Endothelial cell (in vitro differentiated cells): ENCODE data around the gene PHEX. TPM values are rescaled to one million over a fixed set of nuclear protein-coding genes. Genes with fewer than 3 reads are reported as not detected.
A peak's percentile ranks its signal among the peaks of the same experiment; 100 is the strongest.

ENCODE experiments used
- DNase-seq: peaks from one replicate; pipeline ENCODE4 v3.0.0; 2021; ENCODE audit warnings: low spot score
- H3K27ac Mint-ChIP-seq: one replicate; pipeline ENCODE4 v1.8.0; 2021; ENCODE audit warnings: mixed read lengths, inconsistent platforms; ENCODE audit not compliant: unreplicated experiment
- H3K27me3 Mint-ChIP-seq: one replicate; pipeline ENCODE4 v1.8.0; 2021; ENCODE audit warnings: mild to moderate bottlenecking, moderate library complexity, mixed read lengths, inconsistent platforms; ENCODE audit not compliant: unreplicated experiment
- H3K36me3 Mint-ChIP-seq: one replicate; pipeline ENCODE4 v1.8.0; 2021; ENCODE audit warnings: mild to moderate bottlenecking, low read depth, mixed read lengths, inconsistent platforms; ENCODE audit not compliant: unreplicated experiment
- H3K4me1 Mint-ChIP-seq: one replicate; pipeline ENCODE4 v1.8.0; 2021; ENCODE audit warnings: mild to moderate bottlenecking, mixed read lengths, inconsistent platforms; ENCODE audit not compliant: unreplicated experiment
- H3K4me3 Mint-ChIP-seq: one replicate; pipeline ENCODE4 v1.8.0; 2021; ENCODE audit warnings: mild to moderate bottlenecking, mixed read lengths, inconsistent platforms; ENCODE audit not compliant: unreplicated experiment
- H3K9me3 Mint-ChIP-seq: one replicate; pipeline ENCODE4 v1.8.0; 2021; ENCODE audit warnings: mixed read lengths, inconsistent platforms; ENCODE audit not compliant: unreplicated experiment
- total RNA-seq: library from RNA; stranded (reverse); fragmentation: NEBNext Ultra II Directional; extraction: Animal tissue kit (Norgen Biotek cat#: 25700); gene quantifications from one replicate; pipeline ENCODE4 v1.2.1, GENCODE V29; 2021; ENCODE audit not compliant: unreplicated experiment
- TF ChIP-seq, protein P1 (sequence below): fragments of 200-600 bp; sonication (generic); IDR thresholded peaks from one replicate; pipeline ENCODE4 v1.5.0; 2021; ENCODE audit warnings: antibody characterized with exemption; ENCODE audit not compliant: unreplicated experiment

The PHEX gene
- total RNA-seq, 1 donor from 2014 or later = 0.46 TPM

DNA sequence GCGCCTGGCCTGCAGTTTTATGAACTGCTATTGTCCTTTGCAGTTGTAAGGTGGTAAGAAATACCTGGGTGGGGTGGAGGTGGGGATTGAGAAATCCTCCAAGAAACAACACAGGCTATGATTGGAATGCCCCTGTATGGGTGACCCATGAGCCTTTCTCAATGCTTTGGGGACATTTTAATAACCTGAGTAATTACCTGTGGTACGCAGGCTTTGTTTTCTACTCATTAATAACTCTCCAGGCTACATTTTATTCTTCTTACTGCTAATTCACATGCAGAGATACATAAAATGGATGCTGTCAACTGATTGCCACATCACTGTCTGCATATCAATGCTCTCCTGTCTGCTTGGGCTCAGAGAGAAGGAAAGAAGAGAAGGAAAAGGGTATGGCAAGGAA lies 41.8 kb downstream of the PHEX start:
- H3K36me3 Mint-ChIP-seq = no peaks in the 10 kb centered on the region
- no peak overlapping the region for H3K27ac Mint-ChIP-seq
- H3K9me3 Mint-ChIP-seq = no peaks in the 10 kb centered on the region
- TF ChIP-seq, protein P1, sequence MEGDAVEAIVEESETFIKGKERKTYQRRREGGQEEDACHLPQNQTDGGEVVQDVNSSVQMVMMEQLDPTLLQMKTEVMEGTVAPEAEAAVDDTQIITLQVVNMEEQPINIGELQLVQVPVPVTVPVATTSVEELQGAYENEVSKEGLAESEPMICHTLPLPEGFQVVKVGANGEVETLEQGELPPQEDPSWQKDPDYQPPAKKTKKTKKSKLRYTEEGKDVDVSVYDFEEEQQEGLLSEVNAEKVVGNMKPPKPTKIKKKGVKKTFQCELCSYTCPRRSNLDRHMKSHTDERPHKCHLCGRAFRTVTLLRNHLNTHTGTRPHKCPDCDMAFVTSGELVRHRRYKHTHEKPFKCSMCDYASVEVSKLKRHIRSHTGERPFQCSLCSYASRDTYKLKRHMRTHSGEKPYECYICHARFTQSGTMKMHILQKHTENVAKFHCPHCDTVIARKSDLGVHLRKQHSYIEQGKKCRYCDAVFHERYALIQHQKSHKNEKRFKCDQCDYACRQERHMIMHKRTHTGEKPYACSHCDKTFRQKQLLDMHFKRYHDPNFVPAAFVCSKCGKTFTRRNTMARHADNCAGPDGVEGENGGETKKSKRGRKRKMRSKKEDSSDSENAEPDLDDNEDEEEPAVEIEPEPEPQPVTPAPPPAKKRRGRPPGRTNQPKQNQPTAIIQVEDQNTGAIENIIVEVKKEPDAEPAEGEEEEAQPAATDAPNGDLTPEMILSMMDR = no peak
- peaks cover 8% of the 10 kb centered on the region for H3K4me1 Mint-ChIP-seq
- DNase-seq = no peak
- no peak overlapping the region for H3K4me3 Mint-ChIP-seq
- H3K27me3 Mint-ChIP-seq = no peaks in the 10 kb centered on the region

DNA sequence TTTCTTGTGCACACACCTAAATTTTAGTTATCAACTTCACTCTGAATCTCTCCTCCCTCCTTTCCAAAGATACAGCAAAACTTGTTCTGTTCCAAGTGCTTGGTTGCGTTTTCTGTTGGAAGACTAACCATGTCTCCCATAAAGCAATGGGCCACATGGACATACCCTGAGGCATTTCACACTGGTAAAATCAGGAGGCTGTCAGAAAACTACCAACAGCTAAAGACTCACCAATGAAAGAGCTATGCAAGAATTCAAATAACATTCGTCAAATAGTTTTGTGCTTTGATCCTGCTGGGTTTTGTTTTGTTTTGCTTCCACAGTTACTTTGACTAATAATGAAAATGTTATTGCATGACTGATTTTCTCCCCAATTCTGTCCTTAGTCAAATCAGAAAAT lies 46.0 kb downstream of the PHEX start:
- no peak overlapping the region for H3K4me3 Mint-ChIP-seq
- H3K4me1 Mint-ChIP-seq = no peaks in the 10 kb centered on the region
- no peaks in the 10 kb centered on the region for H3K27me3 Mint-ChIP-seq
- no peak overlapping the region for H3K27ac Mint-ChIP-seq
- no peaks in the 10 kb centered on the region for H3K36me3 Mint-ChIP-seq
- TF ChIP-seq, protein P1 = no peak
- no peak for DNase-seq
- H3K9me3 Mint-ChIP-seq = no peaks in the 10 kb centered on the region

DNA sequence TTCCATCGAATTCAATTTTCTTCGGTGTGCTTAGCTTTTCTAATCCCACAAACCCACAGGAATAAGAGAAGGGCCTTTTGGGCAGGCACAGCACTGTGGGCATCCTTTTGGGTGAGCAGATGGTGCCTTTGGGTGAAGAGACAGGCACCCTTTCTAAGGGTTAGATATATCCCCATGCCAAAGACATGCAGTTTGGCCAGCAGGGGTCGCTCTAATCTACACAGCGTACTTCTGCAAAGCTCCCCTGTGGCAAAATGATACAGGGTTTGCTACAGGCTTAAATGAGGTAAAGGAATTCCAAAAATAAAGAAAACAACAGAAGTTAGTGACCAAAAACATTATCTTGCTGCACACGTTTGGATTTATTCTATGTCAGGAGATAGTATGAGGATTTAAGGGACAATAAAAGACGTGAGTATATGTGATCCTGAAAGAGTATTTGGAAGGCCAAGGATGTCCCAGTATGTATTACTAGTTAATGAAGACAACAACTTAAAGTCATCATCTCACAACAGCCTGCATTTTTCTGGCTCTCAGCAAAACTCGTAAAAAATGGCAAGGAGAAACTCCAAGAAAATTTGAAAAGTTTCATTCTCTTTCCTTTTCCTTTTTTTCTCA lies 49.5 kb downstream of the PHEX start:
- no peaks in the 10 kb centered on the region for H3K4me1 Mint-ChIP-seq
- H3K36me3 Mint-ChIP-seq = no peaks in the 10 kb centered on the region
- no peaks in the 10 kb centered on the region for H3K9me3 Mint-ChIP-seq
- no peaks in the 10 kb centered on the region for H3K27me3 Mint-ChIP-seq
- H3K4me3 Mint-ChIP-seq = no peak overlapping the region
- peak; percentile 56 for DNase-seq
- TF ChIP-seq, protein P1 = peak; percentile 61
- no peak overlapping the region for H3K27ac Mint-ChIP-seq

DNA sequence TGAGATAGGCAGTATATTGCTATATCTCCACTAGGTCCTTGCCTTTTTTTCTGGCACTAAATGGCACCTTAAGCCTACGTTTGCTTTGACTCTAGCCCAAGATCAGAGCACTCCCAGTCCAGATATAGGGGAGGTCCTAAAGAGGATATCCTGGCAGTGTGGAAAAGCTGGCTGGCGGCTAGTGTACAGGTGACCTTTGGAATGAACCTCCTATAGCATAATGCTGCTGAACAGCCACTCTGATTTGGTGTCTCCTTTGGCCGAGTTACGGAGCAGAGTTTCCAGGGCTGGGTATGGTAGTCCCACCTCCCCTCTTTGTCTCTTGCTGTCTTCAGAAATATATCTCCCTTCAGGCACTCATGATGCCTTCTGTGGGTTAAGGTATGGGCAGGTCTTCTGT lies 53.9 kb downstream of the PHEX start:
- Mint-ChIP-seq H3K27ac (no peak overlapping the region), H3K9me3 (no peaks in the 10 kb centered on the region), H3K4me1 (no peaks in the 10 kb centered on the region), H3K36me3 (no peaks in the 10 kb centered on the region), H3K27me3 (no peaks in the 10 kb centered on the region), H3K4me3 (no peak overlapping the region)
- no peak for DNase-seq
- TF ChIP-seq, protein P1 = no peak

DNA sequence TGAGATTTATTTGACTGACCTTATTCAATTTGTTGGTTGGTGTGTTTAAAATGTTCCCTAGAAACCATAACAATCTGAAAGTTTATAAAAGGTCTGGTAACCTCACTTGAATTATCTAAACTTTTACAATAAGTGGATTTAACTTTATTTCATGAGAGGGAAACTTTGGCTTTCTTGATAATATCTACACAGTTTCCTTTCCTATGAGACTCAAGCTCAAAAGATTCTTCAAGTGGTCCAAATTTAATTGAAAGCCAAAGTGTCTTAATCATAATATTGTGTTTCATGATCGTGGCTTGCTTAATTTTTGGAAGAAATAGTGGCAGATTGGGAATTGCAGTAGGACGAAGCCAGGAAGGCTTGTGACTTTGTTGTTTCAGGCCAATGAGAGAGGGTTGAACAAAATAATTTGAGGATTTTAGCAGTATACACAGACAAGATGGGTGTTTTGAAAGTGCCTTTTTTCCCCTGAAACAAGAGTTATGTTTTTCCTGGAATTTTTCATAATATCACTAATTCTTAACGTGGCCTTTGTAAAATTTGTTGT lies 55.0 kb downstream of the PHEX start:
- H3K36me3 Mint-ChIP-seq = no peaks in the 10 kb centered on the region
- no peak overlapping the region for H3K27ac Mint-ChIP-seq
- H3K9me3 Mint-ChIP-seq = no peaks in the 10 kb centered on the region
- no peak for DNase-seq
- TF ChIP-seq, protein P1 = no peak
- no peak overlapping the region for H3K4me3 Mint-ChIP-seq
- no peaks in the 10 kb centered on the region for H3K27me3 Mint-ChIP-seq
- no peaks in the 10 kb centered on the region for H3K4me1 Mint-ChIP-seq
